HG02973 (cell line): Measurements from ENCODE around the gene SNPH.

ENCODE experiments used
- ATAC-seq: cut with Tn5 transposase; IDR thresholded peaks from one replicate; pipeline ENCODE4 v1.9.1; 2021; ENCODE audit warnings: moderate library complexity; ENCODE audit not compliant: unreplicated experiment

SNPH gene

GRCh38 chr20:1263853-1264252, 2.2 kb upstream of the SNPH start:
- ATAC-seq = no peak

- no peak for ATAC-seq
Measured at GRCh38 chr20:1264727-1265126, 1.4 kb upstream of the SNPH start.

DNA sequence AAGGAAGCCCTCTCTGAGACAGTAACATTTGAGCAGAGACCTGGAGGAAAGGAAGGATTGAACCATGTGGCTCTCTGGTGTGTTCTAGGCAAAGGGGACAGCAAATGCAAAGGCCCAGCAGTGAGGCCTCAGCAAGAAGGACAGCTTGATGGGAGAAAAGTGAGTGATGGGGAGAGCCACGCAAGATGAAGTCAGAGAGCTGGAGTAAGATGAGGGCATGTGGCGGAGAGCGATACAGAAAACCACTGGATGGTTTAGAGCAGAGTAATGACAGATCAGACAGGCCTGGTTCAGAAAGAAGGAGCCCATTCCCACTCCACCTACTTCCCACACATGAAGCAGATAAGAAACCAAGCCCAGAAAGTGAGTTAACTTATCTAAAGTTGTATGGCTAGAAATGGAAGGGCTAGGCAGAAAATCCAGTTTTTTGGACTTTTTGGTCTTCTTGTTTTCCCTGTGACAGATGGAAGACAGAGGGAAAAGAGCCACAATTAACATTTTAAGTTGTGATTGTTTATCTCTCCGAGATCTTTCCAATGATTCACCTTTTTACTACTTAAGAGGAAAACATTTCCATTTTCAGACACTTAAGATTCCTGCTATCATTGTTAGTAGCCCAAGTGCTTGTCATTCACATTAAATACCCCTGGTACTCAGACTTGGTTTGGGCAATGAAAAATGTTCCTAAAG, 723 bp upstream of the SNPH start:
- no peak for ATAC-seq

GRCh38 chr20:1265916-1266166, 253 bp upstream of the SNPH start:
- no peak for ATAC-seq

DNA sequence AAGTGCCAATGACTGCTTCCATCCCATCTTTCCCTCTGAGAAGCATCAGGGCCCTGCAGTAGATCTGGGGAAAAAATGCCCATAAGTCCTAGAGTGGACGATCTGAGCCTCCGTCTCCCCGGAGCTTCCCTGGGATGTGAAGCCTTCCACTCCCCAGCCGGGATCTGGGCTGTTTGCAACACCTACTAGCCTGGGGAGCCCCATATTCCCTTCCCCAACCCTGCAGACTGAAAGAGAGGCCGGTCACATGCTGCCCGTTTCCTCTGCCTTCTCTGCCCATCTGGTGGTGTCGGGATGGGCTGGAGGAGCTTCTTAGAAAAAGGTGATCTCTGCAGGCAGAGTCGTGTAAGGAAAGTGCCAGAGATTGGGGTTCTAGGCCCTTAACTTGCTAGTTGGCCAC, 1.1 kb downstream of the SNPH start:
- ATAC-seq = no peak

DNA sequence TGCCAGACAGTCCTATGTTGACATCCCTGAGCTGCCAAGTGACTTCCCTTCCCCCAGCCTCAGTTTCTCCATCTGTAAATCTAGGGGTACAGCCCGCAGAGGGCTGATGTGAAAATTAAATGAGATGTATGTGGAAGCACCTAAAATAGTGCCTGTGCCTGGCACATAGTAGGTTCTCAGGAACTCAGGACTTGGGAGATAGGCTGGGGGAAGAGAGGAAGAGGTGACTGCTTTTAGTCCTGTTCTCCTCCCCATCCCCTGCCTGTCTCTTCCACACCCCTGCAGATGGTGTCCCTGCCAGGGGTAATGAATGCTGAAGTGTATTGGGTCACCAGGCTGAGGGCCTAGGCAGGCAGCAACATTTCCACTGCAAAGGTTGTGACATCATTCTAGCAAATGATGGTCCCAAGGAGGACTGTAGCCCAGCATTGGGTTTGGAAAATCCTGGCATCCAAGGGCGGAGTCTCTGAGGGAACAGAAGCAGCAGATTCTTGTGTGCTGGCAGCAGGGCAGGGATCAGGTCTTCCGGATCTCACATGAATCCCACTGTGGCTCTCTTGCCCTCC, 1.8 kb downstream of the SNPH start:
- ATAC-seq = no peak

DNA sequence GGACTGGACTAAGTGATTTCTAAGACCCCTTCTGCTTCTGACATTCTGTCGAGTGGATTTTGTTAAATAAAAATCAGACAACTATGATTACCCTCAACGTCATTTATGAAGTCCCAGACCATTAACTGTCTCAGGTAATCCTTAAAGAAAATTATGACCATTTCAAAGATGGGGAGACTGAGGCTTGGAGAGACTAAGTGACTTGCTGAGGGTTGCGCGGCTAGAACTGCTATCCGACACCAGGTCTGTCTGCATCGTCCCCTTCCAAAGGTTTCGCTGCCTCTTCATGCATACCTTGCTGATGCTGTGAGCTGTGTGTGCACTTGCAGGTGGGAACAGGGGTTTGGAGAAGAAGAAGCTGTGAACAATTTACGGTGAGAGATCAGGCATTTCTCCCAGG, 3.1 kb downstream of the SNPH start:
- ATAC-seq = no peak

GRCh38 chr20:1269850-1270249, 3.8 kb downstream of the SNPH start:
- no peak for ATAC-seq

- ATAC-seq = no peak
Measured at GRCh38 chr20:1272368-1273100, 6.4 kb downstream of the SNPH start.

GRCh38 chr20:1273366-1273765, 7.3 kb downstream of the SNPH start:
- no peak for ATAC-seq

GRCh38 chr20:1274485-1275311, 8.6 kb downstream of the SNPH start:
- ATAC-seq = no peak

- no peak for ATAC-seq
Measured at GRCh38 chr20:1275919-1276318, 9.8 kb downstream of the SNPH start.

DNA sequence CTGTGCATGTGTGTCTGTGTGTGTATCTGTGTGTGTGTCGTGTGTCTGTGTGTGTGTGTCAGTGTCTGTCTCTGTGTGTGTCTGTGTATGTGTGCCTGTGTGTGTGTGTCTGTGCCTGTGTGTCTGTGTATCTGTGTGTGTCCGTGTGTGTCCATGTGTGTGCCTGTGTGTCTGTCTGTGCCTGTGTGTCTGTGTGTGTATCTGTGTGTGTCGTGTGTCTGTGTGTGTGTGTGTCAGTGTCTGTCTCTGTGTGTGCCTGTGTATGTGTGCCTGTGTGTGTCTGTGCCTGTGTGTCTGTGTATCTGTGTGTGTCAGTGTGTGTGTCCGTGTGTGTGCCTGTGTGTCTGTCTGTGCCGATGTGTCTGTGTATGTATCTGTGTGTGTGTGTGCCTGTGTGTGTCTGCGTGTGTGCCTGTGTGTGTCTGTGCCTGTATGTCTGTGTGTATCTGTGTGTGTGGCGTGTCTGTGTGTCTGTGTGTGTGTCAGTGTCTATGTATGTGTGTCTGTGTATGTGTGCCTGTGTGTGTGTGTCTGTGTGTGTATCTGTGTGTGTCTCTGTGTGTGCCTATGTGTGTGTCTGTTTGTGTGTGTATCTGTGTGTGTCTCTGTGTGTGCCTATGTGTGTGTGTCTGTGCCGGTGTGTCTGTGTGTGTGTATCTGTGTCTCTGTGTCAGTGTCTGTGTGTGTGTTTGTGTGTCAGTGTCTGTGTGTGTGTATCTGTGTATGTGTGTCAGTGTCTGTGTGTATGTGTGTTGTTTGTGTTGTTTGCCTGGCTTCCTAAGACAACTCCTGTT, 11.6 kb downstream of the SNPH start:
- ATAC-seq = no peak

DNA sequence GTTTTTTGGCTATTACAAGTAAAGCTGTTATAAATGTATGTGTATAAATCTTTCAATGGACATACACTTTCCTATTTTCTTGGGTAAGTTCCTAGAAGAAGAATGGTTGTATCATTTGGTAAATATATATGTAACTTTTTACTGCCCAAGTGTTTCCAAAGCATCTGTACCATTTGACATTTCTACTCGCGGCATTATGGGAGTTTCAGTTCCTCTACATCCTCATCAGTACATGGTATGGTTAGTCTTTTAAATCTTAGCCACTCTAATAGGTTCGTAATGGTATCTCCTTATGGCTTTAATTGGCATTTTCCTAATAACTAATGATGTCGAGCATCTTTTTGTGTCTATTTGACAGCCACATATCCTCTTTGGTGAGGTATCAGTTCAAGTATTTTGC, 12.9 kb downstream of the SNPH start:
- ATAC-seq = no peak

DNA sequence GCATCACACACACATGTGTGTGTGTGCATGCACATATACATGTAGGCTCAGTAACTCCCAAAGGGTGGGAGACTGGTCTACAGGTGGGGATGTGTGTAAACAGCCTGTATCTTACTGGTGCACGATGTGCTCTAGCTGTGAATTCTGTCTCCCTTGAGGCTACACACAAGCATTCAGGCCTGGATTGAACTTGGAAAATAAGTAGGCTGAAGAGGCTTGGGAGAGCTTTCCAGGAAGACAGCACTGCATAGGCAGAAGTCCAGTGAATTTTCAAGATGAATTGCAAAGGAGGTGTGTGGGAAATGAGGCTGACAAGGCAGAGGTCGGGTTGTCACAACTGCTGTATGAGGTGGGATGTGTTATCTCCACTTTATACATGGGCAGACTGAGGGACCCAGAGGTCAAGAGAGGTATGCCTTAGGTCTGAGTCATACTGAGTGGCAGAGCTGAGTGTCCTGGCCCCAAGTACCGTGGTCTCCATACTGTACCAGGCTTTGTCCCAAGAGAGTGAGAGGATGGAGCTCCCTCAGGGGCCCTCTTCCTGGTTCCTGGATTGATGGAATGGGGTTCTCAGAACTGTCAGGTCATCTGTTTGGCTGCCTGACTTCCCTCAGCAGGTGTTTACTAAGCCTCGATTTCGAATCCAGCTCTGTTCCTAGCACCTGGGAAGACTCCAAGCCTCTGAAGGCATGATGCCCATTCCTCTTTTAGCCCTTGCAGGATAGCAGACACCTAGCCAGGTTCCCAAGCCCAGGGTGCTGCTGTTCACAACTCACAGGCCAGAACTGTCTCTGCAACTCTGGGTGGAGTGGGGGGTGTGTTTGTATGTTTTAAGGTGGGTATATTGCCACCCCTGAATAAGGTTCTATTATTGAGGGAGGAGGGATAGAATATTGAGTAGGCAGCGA, 14.4 kb downstream of the SNPH start:
- ATAC-seq = no peak

DNA sequence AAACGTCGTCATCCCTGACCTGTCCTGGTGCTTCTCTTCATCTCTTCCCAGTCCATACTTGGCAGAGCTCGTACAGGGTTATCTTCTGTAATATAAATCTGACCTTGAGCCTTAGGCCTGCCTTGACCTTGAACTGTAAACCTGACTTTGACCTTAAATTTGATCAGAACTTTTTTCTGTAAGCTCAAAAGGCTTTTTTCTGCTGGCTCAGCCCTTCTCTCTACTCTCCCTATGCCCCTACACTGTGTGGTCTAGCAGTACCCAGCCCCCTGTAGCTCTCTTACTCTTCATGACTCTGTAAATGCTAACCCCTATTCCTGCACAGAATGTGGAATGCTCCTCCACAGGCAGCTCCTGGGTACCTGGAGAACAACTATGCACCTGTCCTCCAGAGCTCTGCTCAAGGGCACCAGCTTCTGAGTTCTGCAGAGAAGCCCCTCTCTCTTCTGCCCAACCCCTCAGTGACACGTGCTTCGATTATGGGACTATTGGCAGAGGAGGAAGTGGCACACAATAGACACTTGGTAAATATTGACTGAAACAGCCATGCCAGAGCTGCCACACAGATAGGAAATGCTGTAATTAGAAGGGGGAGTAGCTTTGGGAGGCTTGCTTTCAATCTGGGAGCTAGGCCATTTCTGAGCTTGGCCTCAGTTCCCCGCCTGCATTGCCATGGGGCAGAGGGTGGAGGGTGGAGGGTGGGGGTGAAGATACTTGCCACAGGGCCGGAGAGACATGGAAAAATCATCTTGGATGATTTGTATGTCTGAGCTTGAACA, 15.4 kb downstream of the SNPH start:
- ATAC-seq = no peak

- no peak for ATAC-seq
Measured at GRCh38 chr20:1282966-1283365, 16.9 kb downstream of the SNPH start.

- ATAC-seq = no peak
Measured at GRCh38 chr20:1283522-1284510, 17.7 kb downstream of the SNPH start.
